D341Med (cell line): ENCODE measurements around the gene CNOT11.
"Not testable (repeated sequence)": the region's sequence is repeated elsewhere in the genome, so short reads cannot be mapped to it uniquely, and the experiment has no call there.

ENCODE experiments used
- DNase-seq: peaks from one replicate; pipeline ENCODE4 v3.0.0; 2012; ENCODE audit warnings: low spot score

CNOT11 gene

GRCh38 chr2:101310090-101310833 is 57.6 kb downstream of the CNOT11 start:
- no peak for DNase-seq

- no peak for DNase-seq
These were observed 58.4 kb downstream of the CNOT11 start for GRCh38 chr2:101310834-101311695.

GRCh38 chr2:101311696-101312017 is 59.0 kb downstream of the CNOT11 start:
- DNase-seq, result no peak

- DNase-seq, result not testable (repeated sequence)
These were observed 63.9 kb downstream of the CNOT11 start for GRCh38 chr2:101316568-101316967.
